ENCODE results near the gene PCID2. TPM values are rescaled to one million over a fixed set of nuclear protein-coding genes. Genes with fewer than 3 reads are reported as not detected.

PCID2 gene
- total and polyA plus RNA-seq, 2 of the 13 experiments (the other 11 are each of a cell fraction or from before 2014, with no cell fraction given) = 65.0 to 111 TPM

GRCh38 chr13:113218586-113218985 is 10.1 kb upstream of the PCID2 start:
- Histone ChIP-seq H3K4me3 (replicated peaks in 1 of 3; ENCODE audit: insufficient read depth in 1 of 3, low read depth in 2 of 3, low read length in 3 of 3) (no peak overlapping the region), H3K79me2 (ENCODE audit: insufficient read depth, low read length) (peaks cover 97% of the 10 kb centered on the region), H4K20me1 (ENCODE audit: insufficient read depth, low read length) (peaks cover 57% of the 10 kb centered on the region), H3K4me1 (ENCODE audit: insufficient read depth, low read length) (peaks cover 74% of the 10 kb centered on the region), H3K9ac (ENCODE audit: insufficient read depth, low read depth, low read length) (no peak overlapping the region), H3K36me3 (replicated peaks in 1 of 2; ENCODE audit: control insufficient read depth in 1 of 2, insufficient read depth in 2 of 2, low read length in 2 of 2) (peaks cover 17 to 52% of the 10 kb centered on the region in 2 experiments), H2AFZ (ENCODE audit: low read length) (no peak overlapping the region), H3K9me3 (ENCODE audit: low read length) (no peaks in the 10 kb centered on the region), H3K27ac (ENCODE audit: extremely low read length, insufficient read depth, low read length) (peak overlapping the region; percentile 57), H3K4me2 (ENCODE audit: low read depth, low read length) (no peak overlapping the region), H3K27me3 (ENCODE audit: control insufficient read depth in 1 of 2, insufficient read depth in 2 of 2, low read length in 2 of 2) (no peaks in the 10 kb centered on the region)
- POLR2A ChIA-PET = interaction anchor here (1.7 kb wide), 1 partner anchor 9 kb away, joined by 5 read pairs; the partner anchor contains the start of gene CUL4A
- intact Hi-C loops (cut with micrococcal nuclease; ENCODE audit: unreplicated experiment) = no loop called here
- ATAC-seq = no peak
- CTCF ChIA-PET (ENCODE audit: low intra/inter-chr PET ratio, low total read pairs) = no interaction called here
- TF ChIP-seq E2F2 (CRISPR knock-in tag; IDR thresholded peaks at IDR 0.05; ENCODE audit: borderline replicate concordance) (no peak), JDP2 (CRISPR knock-in tag; IDR thresholded peaks at IDR 0.05; ENCODE audit: borderline replicate concordance) (no peak), ZNF558 (CRISPR knock-in tag; IDR thresholded peaks at IDR 0.05; ENCODE audit: borderline replicate concordance) (no peak), ZNF564 (CRISPR knock-in tag; IDR thresholded peaks at IDR 0.05) (no peak), ZEB1 (IDR thresholded peaks at IDR 0.05; ENCODE audit: insufficient replicate concordance, low read depth) (no peak), BRCA1 (CRISPR knock-in tag; IDR thresholded peaks at IDR 0.05) (no peak), NONO (IDR thresholded peaks at IDR 0.05) (no peak), NONO (CRISPR knock-in tag; conservative IDR thresholded peaks at IDR 0.05) (no peak), ZNF543 (CRISPR knock-in tag; IDR thresholded peaks at IDR 0.05) (no peak), KDM3A (CRISPR knock-in tag; IDR thresholded peaks at IDR 0.05; ENCODE audit: low read depth) (no peak), IRX3 (CRISPR knock-in tag; IDR thresholded peaks at IDR 0.05; ENCODE audit: borderline replicate concordance, low read depth) (no peak), ZNF563 (CRISPR knock-in tag; IDR thresholded peaks at IDR 0.05) (no peak), ZNF552 (CRISPR knock-in tag; IDR thresholded peaks at IDR 0.05; ENCODE audit: borderline replicate concordance) (no peak), NR2F1 (CRISPR knock-in tag; IDR thresholded peaks at IDR 0.05) (no peak), NFIC (IDR thresholded peaks at IDR 0.05; ENCODE audit: low read length) (no peak), ZNF350 (CRISPR knock-in tag; IDR thresholded peaks at IDR 0.05; ENCODE audit: borderline replicate concordance, low read depth) (no peak), THAP9 (CRISPR knock-in tag; IDR thresholded peaks at IDR 0.05; ENCODE audit: borderline replicate concordance) (no peak), ZNF256 (CRISPR knock-in tag; conservative IDR thresholded peaks at IDR 0.05) (no peak)
- TF ChIP-seq, protein P1, sequence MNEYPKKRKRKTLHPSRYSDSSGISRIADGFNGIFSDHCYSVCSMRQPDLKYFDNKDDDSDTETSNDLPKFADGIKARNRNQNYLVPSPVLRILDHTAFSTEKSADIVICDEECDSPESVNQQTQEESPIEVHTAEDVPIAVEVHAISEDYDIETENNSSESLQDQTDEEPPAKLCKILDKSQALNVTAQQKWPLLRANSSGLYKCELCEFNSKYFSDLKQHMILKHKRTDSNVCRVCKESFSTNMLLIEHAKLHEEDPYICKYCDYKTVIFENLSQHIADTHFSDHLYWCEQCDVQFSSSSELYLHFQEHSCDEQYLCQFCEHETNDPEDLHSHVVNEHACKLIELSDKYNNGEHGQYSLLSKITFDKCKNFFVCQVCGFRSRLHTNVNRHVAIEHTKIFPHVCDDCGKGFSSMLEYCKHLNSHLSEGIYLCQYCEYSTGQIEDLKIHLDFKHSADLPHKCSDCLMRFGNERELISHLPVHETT (CRISPR knock-in tag; conservative IDR thresholded peaks at IDR 0.05) = no peak
- TF ChIP-seq, protein P2, sequence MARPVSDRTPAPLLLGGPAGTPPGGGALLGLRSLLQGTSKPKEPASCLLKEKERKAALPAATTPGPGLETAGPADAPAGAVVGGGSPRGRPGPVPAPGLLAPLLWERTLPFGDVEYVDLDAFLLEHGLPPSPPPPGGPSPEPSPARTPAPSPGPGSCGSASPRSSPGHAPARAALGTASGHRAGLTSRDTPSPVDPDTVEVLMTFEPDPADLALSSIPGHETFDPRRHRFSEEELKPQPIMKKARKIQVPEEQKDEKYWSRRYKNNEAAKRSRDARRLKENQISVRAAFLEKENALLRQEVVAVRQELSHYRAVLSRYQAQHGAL (CRISPR knock-in tag; IDR thresholded peaks at IDR 0.05; ENCODE audit: not compliant biosample characterization) = no peak
- no peak for FAIRE-seq
- no peak for DNase-seq (ENCODE audit: low spot score)
- in situ Hi-C loops (cut with HindIII; ENCODE audit: extremely low pct_ligation_motif_present, low pct_unique_long_range_greater_than_20kb) = no loop called here
- no TSS peak for BruUV-seq (replicated peaks)
- 100% methylated on average over 1 of the region's 3 CpGs for WGBS (ENCODE audit: low lambda C conversion rate)

All from HepG2 (cell line).